HEK293T (cell line): ENCODE data around the gene FBXO10.
A peak's percentile ranks its signal among the peaks of the same experiment; 100 is the strongest.

Source experiments
- BHLHE40 ChIP-seq: fragments of 450-650 bp; IDR thresholded peaks from 2 replicates; pipeline ENCODE4 v1.6.1; 2016; ENCODE audit warnings: mild to moderate bottlenecking, moderate library complexity, borderline replicate concordance
- CTBP1 ChIP-seq: fragments of 450-650 bp; IDR thresholded peaks from 2 replicates; pipeline ENCODE4 v1.6.1; 2016; ENCODE audit warnings: borderline replicate concordance
- FOXA1 ChIP-seq: fragments of 450-650 bp; IDR thresholded peaks from 2 replicates; pipeline ENCODE4 v1.6.1; 2016; ENCODE audit warnings: mild to moderate bottlenecking
- L3MBTL2 ChIP-seq: fragments of 450-650 bp; conservative IDR thresholded peaks from 2 replicates; pipeline ENCODE4 v1.6.1; 2016; ENCODE audit warnings: mild to moderate bottlenecking
- LEF1 ChIP-seq: fragments of 450-650 bp; IDR thresholded peaks from 2 replicates; pipeline ENCODE4 v1.6.1; 2017; ENCODE audit warnings: mild to moderate bottlenecking, borderline replicate concordance
- SP1 ChIP-seq: fragments of 450-650 bp; IDR thresholded peaks from 2 replicates; pipeline ENCODE4 v1.6.1; 2017
- SUZ12 ChIP-seq: fragments of 450-650 bp; IDR thresholded peaks from 2 replicates; pipeline ENCODE4 v1.6.1; 2016; ENCODE audit warnings: mild to moderate bottlenecking

DNA sequence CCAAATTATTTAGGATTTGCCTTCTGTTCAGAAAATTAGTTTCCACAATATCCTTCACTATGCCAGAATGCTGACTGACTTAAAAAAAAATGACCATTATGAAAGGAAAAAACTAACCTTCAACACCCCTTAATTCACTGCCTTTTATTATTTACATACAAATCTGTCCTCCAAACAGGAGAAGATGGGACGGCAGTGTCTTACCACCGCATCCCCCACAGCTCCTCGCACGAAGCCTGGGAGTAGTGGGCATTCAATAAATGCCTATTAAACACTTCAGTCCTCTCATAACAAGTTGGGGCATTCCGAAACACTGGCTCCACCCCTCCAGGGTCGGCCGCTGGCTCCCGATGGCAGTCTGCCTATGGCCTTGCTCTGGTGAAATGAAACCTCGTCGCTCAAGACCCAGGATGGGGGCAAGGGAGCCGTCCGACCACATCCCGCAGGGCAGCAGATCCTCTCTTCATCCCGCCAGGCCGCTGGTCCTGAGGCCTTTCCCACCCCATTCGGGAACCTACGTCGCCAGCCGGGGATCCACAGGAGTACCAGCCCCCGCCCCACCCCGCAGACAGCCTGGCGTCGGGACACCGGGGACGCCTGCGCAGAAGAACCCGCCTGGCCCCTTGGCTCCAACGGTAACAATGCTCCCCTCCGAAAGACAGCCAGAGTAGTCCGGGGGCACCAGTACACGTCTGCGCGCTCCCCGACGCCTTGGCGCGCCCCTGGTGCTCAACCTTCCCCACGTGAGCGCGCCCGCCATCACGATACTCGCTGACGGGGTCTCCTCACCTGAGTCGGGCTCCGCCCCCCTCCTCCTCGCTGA lies 111.5 kb downstream of the FBXO10 start:
- no peak for TF ChIP-seq CTBP1
- no peak for TF ChIP-seq SP1
- TF ChIP-seq FOXA1: no peak
- TF ChIP-seq L3MBTL2: peak; percentile 40; the same call in 1 of the 2 replicates
- no peak for TF ChIP-seq LEF1
- no peak for TF ChIP-seq SUZ12
- TF ChIP-seq BHLHE40: no peak
